Psoas muscle (tissue), 8 donors: ENCODE data around the gene ATP8A1. TPM values are rescaled to one million over a fixed set of nuclear protein-coding genes. Genes with fewer than 3 reads are reported as not detected.

ENCODE experiments used
- ATAC-seq, 4 donors: fragments of 200-7000 bp; cut with Tn5 transposase; one replicate each; pipeline ENCODE4 v1.9.1; 2020; ENCODE audit warnings: moderate library complexity in 3 of 4, mild to moderate bottlenecking in 2 of 4
- DNase-seq, 2 donors: peaks; one replicate each; pipeline ENCODE4 v3.0.0-alpha.2; 2020
- H3K27ac ChIP-seq: fragments of 200-600 bp; one replicate; pipeline ENCODE4 v1.8.0; 2022
- H3K27me3 ChIP-seq, 3 donors: fragments of 200-600 bp in 1 of 3; one replicate each; pipeline versions ENCODE4 v1.6.1 to v1.8.0; 2013 to 2022; ENCODE audit warnings: low read length in 2 of 3, mild to moderate bottlenecking in 2 of 3, moderate library complexity in 1 of 3; ENCODE audit not compliant: insufficient read depth in 3 of 3
- H3K36me3 ChIP-seq, 2 donors: fragments of 200-600 bp in 1 of 2; one replicate each; pipeline versions ENCODE4 v1.6.1 to v1.8.0; 2013 to 2022; ENCODE audit warnings: low read depth in 1 of 2, mild to moderate bottlenecking in 1 of 2, moderate library complexity in 1 of 2; ENCODE audit not compliant: insufficient read depth in 1 of 2
- H3K4me1 ChIP-seq: fragments of 200-600 bp; one replicate; pipeline ENCODE4 v1.8.0; 2022
- H3K4me3 ChIP-seq: fragments of 200-600 bp; one replicate; pipeline ENCODE4 v1.8.0; 2022; ENCODE audit warnings: mild to moderate bottlenecking
- H3K9me3 ChIP-seq: fragments of 200-600 bp; one replicate; pipeline ENCODE4 v1.8.0; 2022
- CTCF ChIP-seq: fragments of 200-600 bp; IDR thresholded peaks from one replicate; pipeline ENCODE4 v1.8.0; 2022; ENCODE audit warnings: antibody characterized with exemption
- WGBS, 3 donors: extraction: QIAGEN DNeasy Blood & Tissue Kit; methylation state at CpG; one replicate each; pipeline versions ENCODE4 v1.1.6 to v1.1.7; 2013; 5-methylcytosine and 5-hydroxymethylcytosine counted together
- intact Hi-C, 2 donors: fragments of 100-400 bp; cut with DNase I; formaldehyde crosslinking; loops; one replicate each; pipeline versions ENCODE4 v1.11.0 to v1.14.2; 2022
- polyA plus RNA-seq, 3 donors: library from polyadenylated mRNA; stranded (reverse); fragments of 200-250 nt; gene quantifications; one replicate each; pipeline ENCODE4 v1.2.3, GENCODE V29; 2013
- total RNA-seq, 4 donors: library from RNA; stranded (reverse); fragmentation: NEBNext Ultra II Directional in 2 of 4; extraction: Animal tissue kit (Norgen Biotek cat#: 25700) in 2 of 4; gene quantifications; one replicate each; pipeline versions ENCODE4 v1.2.1 to v1.2.4, GENCODE V29; 2021 to 2023
- donor health status: healthy with polysubstance abuse.
- donor health status: DM: no; HTN: no; CAD: no; lungs with moderate emphysema.
- donor health status: Bipolar disorder and iron deficiency.
- donor health status: healthy.
- donor health status: DM: yes; HTN: yes; CAD: no.
- donor health status: DM: no; HTN: no; CAD: no.
- donor health status: DM: no; HTN: no; CAD: no.
- donor health status: DM: yes; HTN: yes; CAD: no.

Gene ATP8A1
- total and polyA plus RNA-seq, 7 donors: 2.2 to 26.5 (median 14.7) TPM

GRCh38 chr4:42573249-42573648 lies 83.7 kb downstream of the ATP8A1 start:
- ATAC-seq (no peak), DNase-seq (no peak)
- Histone ChIP-seq H3K27me3 (no peaks in the 10 kb centered on the region), H3K4me3 (no peak overlapping the region), H3K27ac (no peak overlapping the region), H3K9me3 (no peaks in the 10 kb centered on the region), H3K4me1 (peaks cover 16% of the 10 kb centered on the region), H3K36me3 (peaks cover 0 to 4% of the 10 kb centered on the region in 2 donors)
- intact Hi-C loops: loop anchor here (5.0 kb wide), 2 partner anchors 84 to 179 kb away; partner anchors contain the start of gene ATP8A1 (in 1 of the 2)
- WGBS, 3 donors: 88 to 92% (median 88%) methylated on average over 4 of the region's 4 CpGs
- TF ChIP-seq CTCF: no peak

- Histone ChIP-seq H3K36me3 (peaks cover 0 to 4% of the 10 kb centered on the region in 2 donors), H3K4me3 (no peak overlapping the region), H3K27me3 (no peaks in the 10 kb centered on the region), H3K27ac (peak overlapping the region; percentile 50), H3K9me3 (no peaks in the 10 kb centered on the region), H3K4me1 (peaks cover 16% of the 10 kb centered on the region)
- ATAC-seq (peak; percentile 80 to 92 (median 86)), DNase-seq (peak; percentile 51 to 79)
- intact Hi-C loops: loop anchor here (2.0 to 5.0 kb wide), 3 partner anchors 87 to 295 kb away; partner anchors contain the start of gene ATP8A1 (in 1 of the 2)
- WGBS, 3 donors: 17 to 53% (median 21%) methylated on average over 1 of the region's 1 CpG
- no peak for TF ChIP-seq CTCF
Measured at GRCh38 chr4:42570221-42570620, 86.7 kb downstream of the ATP8A1 start.

GRCh38 chr4:42568610-42569207 lies 88.2 kb downstream of the ATP8A1 start:
- peak; percentile 81 for TF ChIP-seq CTCF
- H3K36me3 ChIP-seq: peaks cover 0 to 2% of the 10 kb centered on the region in 2 donors
- WGBS, 3 donors: 5 to 6% (median 6%) methylated on average over 4 of the region's 4 CpGs
- H3K27ac ChIP-seq: no peak overlapping the region
- intact Hi-C loops: loop anchor here (2.0 to 5.0 kb wide), 3 partner anchors 179 to 296 kb away; no protein-coding TSS in a partner anchor
- no peaks in the 10 kb centered on the region for H3K9me3 ChIP-seq
- ATAC-seq (peak; percentile 84 to 91 (median 89)), DNase-seq (peak in 1 of 2 donors; percentile 42)
- peaks cover 16% of the 10 kb centered on the region for H3K4me1 ChIP-seq
- no peak overlapping the region for H3K4me3 ChIP-seq
- H3K27me3 ChIP-seq: no peaks in the 10 kb centered on the region

- no peak for TF ChIP-seq CTCF
- Histone ChIP-seq H3K9me3 (no peaks in the 10 kb centered on the region), H3K27me3 (no peaks in the 10 kb centered on the region), H3K27ac (no peak overlapping the region), H3K4me3 (no peak overlapping the region), H3K36me3 (no peaks in the 10 kb centered on the region), H3K4me1 (peaks cover 24% of the 10 kb centered on the region)
- intact Hi-C loops: loop anchor here (5.0 kb wide), 2 partner anchors 180 to 250 kb away; no protein-coding TSS in a partner anchor
- no peak for ATAC-seq
- no peak for DNase-seq
- 90 to 100% (median 92%) methylated on average over 1 of the region's 1 CpG for WGBS, 3 donors
Measured at GRCh38 chr4:42566835-42567234, 90.1 kb downstream of the ATP8A1 start.
